SH-SY5Y (cell line): ENCODE results near the gene CPEB1.

ENCODE experiments used
- GATA2 ChIP-seq: IDR thresholded peaks from 2 replicates; pipeline ENCODE4 v1.6.1; 2011; ENCODE audit warnings: mild to moderate bottlenecking, low read depth, low read length
- GATA3 ChIP-seq: IDR thresholded peaks from 2 replicates; pipeline ENCODE4 v1.6.1; 2011; ENCODE audit warnings: low read depth, mild to moderate bottlenecking, low read length, moderate library complexity

DNA sequence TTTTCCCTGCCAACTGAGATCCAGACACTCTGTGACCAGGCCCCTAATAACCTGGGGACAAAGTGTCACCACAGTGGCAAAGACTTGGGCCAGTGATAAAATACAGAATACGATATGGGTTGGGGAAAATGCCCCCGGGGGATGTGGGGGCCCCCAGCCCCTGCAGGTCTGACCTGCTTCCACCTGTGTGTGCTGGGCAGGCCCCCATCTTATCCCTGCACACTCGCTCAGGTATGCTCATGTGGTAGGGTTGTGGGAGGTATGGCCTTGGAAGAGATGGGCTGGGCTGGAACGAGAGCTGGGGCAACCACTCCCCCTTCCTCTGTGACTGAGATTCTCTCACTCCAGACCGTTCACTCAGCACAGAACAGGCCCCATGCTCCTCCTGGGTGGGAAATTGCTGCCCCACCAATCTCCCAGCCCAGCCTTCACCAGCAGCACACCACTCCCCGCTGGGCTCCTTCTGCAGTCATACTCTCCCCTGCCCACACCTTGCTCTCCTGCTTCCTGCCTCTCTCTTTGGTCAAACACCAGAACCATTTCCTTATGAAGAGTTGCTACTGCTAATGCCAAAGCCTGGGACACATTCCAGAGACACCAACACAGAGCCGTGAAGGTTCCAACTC, 9.6 kb upstream of the CPEB1 start:
- TF ChIP-seq GATA3 (no peak), GATA2 (no peak)
